ENCODE results near the gene GALNT16.

DNA sequence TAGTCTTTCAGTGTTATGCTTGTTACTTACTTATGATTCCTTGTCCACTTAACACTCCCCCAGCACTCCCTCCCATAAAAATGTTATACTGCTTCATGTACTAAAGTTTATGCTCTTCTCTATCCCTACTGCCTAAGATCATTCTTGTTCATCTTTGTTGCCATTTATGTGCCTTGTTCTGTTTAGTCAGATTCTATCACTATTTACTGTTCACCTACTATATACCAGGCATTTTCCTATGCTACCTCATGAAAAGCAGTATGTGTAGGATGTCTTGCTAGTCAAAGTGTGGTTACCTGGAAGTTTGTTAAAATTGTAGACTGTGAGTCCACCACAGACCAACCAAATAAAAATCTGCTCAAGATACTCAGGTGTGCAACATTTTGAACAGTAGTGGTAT is 114.3 kb downstream of the GALNT16 start:
- TF ChIP-seq CTCF (IDR thresholded peaks at IDR 0.05) (no peak), POLR2A (IDR thresholded peaks at IDR 0.05) (no peak), POLR2AphosphoS5 (IDR thresholded peaks at IDR 0.05) (no peak)

Measured in transverse colon (tissue), 4 donors.